Posterior cingulate gyrus (tissue), 11 donors: ENCODE results near the gene PRKCE.

Source experiments
- DNase-seq, 10 donors: peaks; one replicate each; pipeline versions ENCODE4 v3.0.0 to v3.0.0-alpha.2; 2020 to 2021; ENCODE audit warnings: mixed read lengths in 3 of 10
- intact Hi-C: fragments of 100-400 bp; cut with DNase I; formaldehyde crosslinking; loops from one replicate; pipeline ENCODE4 v1.15.1; 2023

Gene PRKCE

GRCh38 chr2:45891719-45892424 is 240.4 kb downstream of the PRKCE start:
- intact Hi-C loops: no loop called here
- DNase-seq: no peak

GRCh38 chr2:45892425-45892745 is 240.9 kb downstream of the PRKCE start:
- DNase-seq: no peak
- intact Hi-C loops: no loop called here

DNA sequence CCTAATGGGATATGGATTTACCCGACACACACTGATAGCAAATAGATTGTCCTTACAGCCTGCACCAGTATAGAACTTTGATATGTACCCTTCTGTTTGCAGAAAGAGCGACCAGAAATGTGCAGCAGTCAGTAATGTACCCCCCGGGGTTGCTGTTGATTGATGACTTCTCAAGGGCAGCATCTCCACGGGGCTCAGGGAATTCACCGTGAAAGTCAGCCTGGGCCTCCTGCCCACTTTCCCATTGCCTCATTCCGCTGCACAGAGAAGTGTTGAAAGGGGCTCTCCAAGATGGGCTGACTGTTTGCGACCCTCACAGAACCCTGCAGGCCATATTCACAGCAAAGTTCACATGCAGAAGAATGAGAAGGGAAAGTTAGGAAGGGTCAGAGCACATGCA is 241.3 kb downstream of the PRKCE start:
- intact Hi-C loops: no loop called here
- DNase-seq: no peak

GRCh38 chr2:45894211-45894610 is 242.7 kb downstream of the PRKCE start:
- intact Hi-C loops: no loop called here
- DNase-seq: no peak

GRCh38 chr2:45895241-45895861 is 243.9 kb downstream of the PRKCE start:
- intact Hi-C loops: no loop called here
- no peak for DNase-seq

DNA sequence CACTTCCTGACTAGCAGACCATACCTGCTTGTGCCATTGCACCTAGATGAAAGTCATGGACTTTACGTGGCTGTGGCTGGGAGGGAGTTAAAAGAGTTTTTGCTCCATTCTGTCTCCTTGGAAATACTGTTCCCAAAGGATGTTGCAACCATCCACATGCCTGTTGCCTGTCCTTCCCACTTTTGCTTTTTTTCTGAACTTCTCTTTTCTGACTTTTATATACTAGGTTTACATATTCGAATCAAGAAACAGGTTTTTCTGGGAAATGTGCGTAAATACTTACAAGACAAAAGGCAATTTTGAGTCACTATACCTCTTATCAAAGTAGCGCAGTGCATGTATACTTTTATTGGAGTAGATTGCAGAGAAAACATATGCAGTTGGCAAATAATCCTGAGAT is 244.8 kb downstream of the PRKCE start:
- no peak for DNase-seq
- intact Hi-C loops: no loop called here

- intact Hi-C loops: no loop called here
- DNase-seq: no peak
Measured at GRCh38 chr2:45897842-45898241, 246.4 kb downstream of the PRKCE start.

DNA sequence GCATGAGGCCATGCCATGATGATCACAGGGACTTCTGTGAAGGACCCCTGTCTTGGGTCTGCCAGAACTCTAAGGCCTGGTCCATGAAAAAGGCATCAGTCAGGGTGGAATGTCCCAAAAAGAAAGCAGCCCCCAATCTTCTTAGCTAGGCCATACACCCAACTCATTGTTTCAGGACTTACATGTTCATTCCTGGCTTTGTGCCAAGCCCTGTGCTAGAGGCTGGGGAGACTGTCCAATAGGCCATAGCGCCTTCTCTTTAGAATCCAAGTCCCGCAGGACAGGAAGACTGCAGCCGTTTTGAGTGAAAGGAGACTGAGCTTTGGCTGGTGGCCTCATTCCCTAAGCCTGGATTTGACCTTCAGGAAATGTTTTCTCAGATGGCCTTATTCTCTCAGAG is 247.3 kb downstream of the PRKCE start:
- no peak for DNase-seq
- intact Hi-C loops: no loop called here

- DNase-seq: no peak
- intact Hi-C loops: no loop called here
Measured at GRCh38 chr2:45899926-45900325, 248.5 kb downstream of the PRKCE start.

GRCh38 chr2:45901468-45902032 is 250.1 kb downstream of the PRKCE start:
- DNase-seq: no peak
- intact Hi-C loops: no loop called here

- intact Hi-C loops: no loop called here
- DNase-seq: no peak
Measured at GRCh38 chr2:45902380-45902779, 250.9 kb downstream of the PRKCE start.

DNA sequence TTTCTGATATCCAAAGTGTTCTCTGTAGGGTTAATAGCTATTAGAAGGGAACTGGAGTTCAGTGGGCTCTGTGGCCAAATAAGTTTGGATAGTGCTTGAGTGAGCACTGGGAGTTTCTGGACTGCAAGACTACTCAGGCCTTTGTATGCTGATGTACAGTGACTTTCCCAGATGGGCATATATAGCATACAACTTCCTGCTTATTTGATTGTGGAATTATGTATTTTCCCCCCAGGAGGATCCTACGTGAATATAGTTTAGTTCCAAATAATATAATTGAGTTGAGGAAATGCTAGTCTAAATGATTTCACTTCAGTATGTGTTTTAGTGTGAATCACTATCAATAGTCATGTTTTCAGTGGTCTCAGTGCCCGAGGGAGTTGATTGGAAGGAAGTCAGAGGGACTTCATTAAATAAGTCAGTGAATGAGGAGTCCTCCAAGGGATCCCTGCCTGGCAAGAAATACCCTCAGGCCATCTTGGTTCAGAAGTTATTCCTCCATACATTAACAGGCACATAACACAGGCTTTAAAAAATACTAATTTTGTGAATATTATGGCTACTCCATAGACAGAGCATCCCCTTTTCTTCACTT is 251.4 kb downstream of the PRKCE start:
- intact Hi-C loops: no loop called here

DNA sequence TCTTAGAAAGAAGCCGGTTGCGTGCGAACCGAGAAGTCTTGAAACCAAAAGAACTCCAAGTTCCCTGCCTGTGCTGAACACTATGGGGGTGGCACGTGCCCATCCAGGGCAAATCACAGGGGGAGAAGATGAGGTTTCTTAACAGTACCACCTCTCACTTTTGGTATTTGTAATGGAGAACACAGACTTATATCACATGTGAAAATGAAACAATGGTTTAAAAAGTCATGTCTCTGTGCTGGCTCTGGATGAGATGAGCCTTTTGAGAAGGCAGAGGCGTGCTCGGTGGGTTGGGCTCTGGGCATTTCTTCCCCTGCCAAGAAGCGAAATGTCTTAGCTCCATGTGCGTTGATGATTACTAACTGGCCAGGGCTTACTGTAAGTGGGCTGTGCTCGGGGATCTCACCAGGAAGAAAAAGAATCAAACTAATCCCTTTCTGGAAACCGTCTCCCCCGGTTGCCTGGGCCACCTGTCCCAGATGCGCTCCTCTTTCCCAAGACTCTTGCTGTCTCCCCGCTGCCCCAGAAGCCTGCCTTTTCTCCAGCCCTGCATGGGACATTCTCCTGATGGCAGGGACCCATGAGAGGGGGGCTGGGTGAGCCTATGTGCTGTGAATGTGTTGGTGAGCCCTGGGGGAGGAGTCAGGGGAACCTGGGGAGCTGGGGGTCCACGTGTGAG is 252.9 kb downstream of the PRKCE start:
- intact Hi-C loops: no loop called here
- peak in 1 of 10 donors; percentile 70 for DNase-seq

More for the DNA sequence above, 251.4 kb downstream of the PRKCE start:
- no peak for DNase-seq

GRCh38 chr2:45904946-45905631 is 253.6 kb downstream of the PRKCE start:
- no peak for DNase-seq
- intact Hi-C loops: no loop called here

GRCh38 chr2:45905632-45905958 is 254.1 kb downstream of the PRKCE start:
- no peak for DNase-seq
- intact Hi-C loops: no loop called here

DNA sequence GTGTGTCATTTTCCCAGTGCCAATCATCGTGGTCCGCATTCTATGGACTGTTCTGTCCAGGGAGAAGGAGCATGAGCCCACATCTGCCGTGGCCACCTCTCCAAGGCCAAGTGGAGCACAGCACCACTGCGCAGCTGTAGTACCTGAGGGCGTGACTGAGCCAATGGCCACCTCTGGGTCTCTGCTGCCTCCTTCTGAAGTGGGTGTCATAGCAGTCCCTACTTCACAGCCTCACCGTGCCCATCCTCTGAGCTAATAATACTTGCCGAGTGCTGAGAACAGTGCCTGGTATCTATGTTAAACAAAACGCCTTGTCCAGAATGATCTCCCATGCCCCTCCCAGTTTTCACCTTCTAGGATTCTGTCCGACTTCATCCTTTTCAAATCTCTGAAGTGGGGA is 256.1 kb downstream of the PRKCE start:
- no peak for DNase-seq
- intact Hi-C loops: no loop called here

GRCh38 chr2:45908316-45909170 is 257.1 kb downstream of the PRKCE start:
- no peak for DNase-seq
- intact Hi-C loops: no loop called here

DNA sequence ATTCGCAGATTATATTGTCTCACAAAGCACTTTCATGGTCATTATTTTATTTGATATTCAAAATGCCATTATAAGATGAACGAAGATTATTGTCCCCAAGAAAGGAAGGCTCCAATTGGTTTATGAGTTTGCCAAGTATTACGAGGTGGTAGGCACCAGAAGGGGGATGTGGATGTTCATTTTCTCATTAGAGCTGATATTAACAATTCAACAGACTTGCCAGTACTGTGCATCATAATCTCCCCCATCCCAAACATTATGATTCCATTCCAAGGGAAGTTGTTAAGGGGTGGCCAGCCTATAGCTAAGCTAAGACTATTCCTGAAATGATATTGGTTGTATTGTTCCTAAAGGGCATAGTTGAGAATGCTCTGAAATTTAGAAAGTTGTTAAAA is 257.7 kb downstream of the PRKCE start:
- DNase-seq: no peak
- intact Hi-C loops: no loop called here

GRCh38 chr2:45909677-45910191 is 258.3 kb downstream of the PRKCE start:
- peak in 1 of 10 donors; percentile 42 for DNase-seq
- intact Hi-C loops: no loop called here
